Measurements from ENCODE around the gene CACNA1G.

The CACNA1G gene

GRCh38 chr17:50608700-50609379 lies 48.3 kb downstream of the CACNA1G start:
- no peak for DNase-seq (ENCODE audit: extremely low read depth in 1 of 2, low read depth in 1 of 2)

DNA sequence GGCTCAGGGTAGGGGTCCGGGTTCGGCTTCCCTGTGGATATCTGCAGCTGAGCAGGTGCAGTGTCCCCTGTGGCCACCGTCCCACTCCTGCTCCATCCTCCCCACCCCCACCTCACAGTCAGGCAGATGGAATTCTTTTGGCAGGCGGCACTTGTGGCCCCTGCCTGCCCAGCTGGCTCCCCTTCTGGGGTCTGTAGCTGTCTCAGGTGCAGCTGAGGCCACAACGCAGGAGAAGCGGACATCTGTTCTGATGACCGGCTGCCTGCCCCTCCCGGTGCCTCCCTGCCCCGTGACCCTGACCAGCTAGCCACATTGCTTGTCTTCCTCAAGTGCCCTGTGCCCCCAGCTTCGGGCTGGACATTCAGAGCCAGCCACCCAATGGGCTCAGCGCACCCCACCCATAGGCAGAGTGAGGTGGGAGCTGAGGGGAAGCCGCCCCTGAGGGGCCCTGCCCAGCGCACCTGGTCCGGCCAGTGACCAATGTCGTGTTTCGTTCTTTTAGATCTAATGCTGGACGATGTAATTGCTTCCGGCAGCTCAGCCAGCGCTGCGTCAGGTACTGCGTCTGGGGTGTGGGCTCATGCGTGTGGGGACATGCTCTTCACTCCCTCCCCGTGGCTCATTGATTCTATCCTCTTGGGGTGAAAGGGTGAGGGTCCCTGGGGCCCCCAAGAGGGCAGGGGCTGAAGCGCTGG lies 49.0 kb downstream of the CACNA1G start:
- no peak for DNase-seq (ENCODE audit: extremely low read depth in 1 of 2, low read depth in 1 of 2)

DNA sequence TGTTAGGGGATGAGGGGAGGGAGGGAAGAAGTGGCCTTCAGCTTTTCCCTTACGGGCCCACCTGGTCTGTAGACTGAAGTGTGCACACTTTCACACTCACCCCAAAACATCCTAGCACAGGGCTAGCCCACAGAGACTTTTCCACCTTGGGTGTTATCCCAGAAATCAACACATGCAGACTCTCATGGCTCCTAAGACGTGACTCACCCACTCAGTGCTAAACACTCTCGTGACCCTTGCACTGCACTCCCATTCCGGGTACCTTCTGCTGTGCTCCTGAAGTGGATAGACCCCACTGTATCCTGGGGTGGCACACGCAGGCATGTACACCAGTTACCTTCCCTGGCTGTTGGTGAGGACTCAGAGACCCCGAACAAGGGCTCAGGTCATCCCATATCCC lies 51.1 kb downstream of the CACNA1G start:
- DNase-seq (ENCODE audit: extremely low read depth in 1 of 2, low read depth in 1 of 2), result no peak

DNA sequence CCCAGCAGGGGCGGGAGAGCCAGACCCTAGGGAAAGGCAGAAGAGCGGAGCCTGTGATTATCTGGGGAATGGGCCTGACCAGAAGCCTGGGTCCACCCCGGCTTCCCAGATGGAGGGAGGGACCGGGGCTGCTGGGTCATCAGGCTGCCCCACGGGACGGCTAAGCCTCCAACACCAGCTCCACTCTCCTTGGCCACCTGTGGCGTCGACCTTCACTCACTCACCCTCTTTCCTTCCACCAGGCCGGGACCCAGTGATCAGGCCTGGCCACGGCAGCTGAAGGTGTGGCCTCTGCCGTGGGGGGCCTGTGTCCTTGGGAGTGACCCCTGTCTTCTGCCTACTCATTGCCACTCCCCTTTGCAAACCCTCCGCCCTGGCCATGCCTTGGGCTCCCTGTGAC lies 51.8 kb downstream of the CACNA1G start:
- DNase-seq (ENCODE audit: extremely low read depth in 1 of 2, low read depth in 1 of 2), result no peak

DNA sequence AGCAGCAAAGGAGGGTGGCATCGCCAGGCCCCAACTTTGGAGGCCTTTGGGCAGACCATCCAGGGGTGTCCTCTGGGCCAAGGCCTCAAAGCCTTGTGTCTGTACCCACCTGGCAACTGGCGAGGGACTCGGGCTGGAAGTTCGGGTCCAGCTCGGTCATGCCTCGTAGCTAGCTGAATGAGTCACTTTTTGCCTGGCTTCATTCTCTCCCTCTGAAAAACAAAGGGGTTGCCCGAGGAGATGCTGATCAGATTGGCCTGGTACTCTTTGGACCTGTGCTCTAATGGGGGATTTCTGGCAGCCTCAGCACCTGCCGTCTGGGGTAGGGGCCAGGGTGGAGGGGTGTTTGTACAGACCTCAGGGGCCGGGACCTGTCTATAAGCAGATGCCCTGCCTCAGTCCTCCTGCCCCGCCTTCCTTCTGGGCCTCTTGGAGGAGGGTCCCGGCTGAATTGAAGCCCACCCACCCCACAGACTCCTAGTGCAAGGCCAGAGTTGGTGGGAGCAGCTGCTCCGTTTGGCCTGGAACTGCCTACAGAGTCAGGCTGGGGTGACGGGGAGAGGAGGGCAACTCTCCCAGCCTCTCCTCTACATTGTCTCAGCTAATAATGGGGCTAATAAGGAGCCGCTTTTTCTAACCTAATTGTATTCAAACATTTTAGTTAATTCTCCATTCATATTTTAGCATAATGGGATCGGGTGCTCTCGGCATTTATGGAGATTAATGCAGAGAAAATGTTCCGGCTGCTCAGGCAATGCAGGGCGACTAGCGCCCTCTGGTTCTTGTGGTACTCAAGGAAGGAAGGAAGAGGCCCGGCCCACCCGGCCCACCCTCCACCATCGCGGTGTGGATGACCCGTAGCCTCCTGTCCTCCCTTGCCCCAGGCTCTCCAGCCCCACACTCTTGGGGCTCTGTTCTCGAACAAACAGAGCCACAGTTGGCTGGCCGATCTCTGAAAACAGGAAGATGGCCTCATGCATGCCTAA lies 52.8 kb downstream of the CACNA1G start:
- no peak for DNase-seq (ENCODE audit: extremely low read depth in 1 of 2, low read depth in 1 of 2)

DNA sequence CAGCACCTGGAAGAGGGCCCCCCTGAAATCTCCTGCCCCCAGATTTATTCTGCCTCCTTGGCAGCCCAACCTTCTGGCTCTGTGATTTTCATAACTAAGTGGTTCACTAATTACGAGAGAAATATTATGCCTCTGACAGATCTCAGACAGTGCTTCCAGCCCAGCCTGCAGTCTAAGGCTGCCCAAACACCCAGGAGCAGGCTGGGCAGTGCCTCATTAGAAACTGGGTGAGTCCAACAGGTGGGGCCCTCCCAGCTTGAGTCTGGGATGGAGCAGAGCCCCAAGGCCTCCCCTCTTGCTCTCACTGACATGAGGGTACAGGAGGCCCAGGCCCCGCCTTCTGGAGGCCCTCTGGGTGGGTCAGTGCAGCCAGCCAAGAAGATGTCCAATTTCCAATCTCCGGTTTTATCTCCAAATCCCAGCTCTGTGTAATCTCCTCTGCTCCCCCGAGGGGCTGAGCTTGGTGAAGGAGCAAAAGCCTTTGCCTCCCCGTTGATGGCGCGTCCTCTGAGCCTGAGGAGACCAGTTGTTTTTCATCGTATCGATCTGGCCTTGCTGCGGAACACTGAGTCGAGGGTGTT lies 54.0 kb downstream of the CACNA1G start:
- DNase-seq (ENCODE audit: extremely low read depth in 1 of 2, low read depth in 1 of 2), result no peak

GRCh38 chr17:50615828-50616227 lies 55.3 kb downstream of the CACNA1G start:
- no peak for DNase-seq (ENCODE audit: extremely low read depth in 1 of 2, low read depth in 1 of 2)

DNA sequence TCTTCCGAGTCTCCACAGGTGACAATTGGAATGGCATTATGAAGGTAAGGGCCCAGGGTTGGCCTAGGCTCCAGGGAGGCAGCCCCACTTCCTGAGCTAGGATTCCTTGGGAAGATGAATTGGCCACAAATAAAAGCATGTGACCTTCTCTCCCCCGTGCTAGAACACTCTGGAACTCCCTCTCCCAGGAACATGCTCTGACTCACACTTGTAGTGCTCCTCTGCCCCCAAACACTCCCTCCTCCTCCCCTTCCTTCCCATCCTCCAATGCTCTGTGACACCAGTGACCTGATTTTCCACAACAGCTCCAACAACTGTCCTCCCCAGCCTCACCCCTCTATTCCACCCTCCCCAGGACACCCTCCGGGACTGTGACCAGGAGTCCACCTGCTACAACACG lies 57.8 kb downstream of the CACNA1G start:
- no peak for DNase-seq (ENCODE audit: extremely low read depth in 1 of 2, low read depth in 1 of 2)

DNA sequence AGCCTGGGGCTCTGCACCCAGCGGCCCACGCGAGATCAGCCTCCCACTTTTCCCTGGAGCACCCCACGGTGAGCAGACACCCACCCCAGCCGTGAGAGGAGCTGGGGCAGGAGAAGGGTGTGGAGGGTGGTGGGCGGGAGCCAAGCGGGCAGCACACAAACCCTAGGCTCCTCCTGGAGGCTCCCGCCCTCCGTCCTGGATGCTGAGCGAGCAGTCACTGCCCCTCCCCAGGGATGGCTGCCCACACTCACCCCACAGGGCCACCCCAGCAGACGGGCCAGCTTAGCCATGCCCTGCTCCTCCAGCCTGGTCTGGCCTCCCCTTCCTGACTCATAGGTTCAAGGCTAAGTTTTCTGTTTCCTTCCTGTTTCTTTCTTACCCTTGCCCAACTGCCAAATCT lies 58.4 kb downstream of the CACNA1G start:
- no peak for DNase-seq (ENCODE audit: extremely low read depth in 1 of 2, low read depth in 1 of 2)

GRCh38 chr17:50619489-50619888 lies 59.0 kb downstream of the CACNA1G start:
- DNase-seq (ENCODE audit: extremely low read depth in 1 of 2, low read depth in 1 of 2), result no peak

DNA sequence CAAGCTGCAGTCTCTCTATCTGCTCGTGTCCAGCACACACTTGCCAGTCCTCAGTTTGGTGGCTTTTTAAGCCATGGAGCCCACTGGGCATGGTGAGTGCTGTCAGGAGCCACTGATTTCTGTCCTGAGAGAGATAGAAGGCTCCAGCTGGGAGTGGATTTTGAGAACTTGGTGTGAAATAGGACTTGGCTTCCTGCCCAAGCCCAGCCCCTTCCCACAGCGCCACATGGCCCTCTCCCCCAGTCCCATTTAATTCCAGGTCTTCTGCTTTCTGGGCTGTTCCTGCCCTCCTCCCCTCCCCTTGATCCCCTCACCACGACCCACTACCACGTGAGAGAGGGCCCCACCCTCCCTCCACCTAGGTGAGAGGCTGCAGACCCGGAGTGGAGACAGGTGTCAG lies 59.7 kb downstream of the CACNA1G start:
- no peak for DNase-seq (ENCODE audit: extremely low read depth in 1 of 2, low read depth in 1 of 2)

DNA sequence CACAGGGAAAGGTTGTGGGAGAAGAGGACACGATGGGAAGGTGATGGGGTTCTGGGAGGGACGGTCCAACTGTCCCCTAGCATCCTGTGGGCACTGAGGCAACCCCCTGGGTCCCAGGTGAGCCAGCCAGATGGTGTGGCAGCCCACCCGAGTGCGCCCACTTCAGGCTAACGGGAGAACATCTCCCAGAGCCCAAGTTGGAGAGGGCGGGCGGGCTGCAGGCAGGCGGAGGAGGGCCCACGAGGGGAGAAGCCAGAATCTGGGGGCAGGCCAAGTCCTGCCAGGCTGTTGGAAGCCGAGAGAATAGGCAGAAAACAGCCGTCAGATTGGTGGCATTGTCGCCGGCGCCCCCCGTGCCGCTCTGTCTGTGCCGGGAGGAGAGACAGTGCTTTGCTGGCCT lies 60.3 kb downstream of the CACNA1G start:
- DNase-seq (ENCODE audit: extremely low read depth in 1 of 2, low read depth in 1 of 2), result no peak

DNA sequence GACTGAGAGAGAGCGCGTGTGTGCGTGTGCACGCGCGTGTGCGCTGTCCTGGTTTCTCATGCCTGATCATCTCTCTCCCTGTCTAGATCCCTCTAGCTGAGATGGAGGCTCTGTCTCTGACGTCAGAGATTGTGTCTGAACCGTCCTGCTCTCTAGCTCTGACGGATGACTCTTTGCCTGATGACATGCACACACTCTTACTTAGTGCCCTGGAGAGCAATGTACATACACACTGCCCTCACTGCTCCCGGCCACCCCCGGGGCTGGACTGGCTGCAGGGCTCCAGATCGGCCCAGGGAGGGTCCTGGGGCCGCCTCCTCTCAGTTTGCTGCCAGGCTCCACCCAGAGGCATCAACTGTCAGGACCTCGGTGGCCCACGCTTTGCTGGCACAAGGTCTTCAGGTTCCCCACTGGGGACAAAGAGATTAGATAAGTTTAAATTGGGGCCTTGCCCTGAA lies 61.1 kb downstream of the CACNA1G start:
- DNase-seq (ENCODE audit: extremely low read depth in 1 of 2, low read depth in 1 of 2), result no peak

- no peak for DNase-seq (ENCODE audit: extremely low read depth in 1 of 2, low read depth in 1 of 2)
Observed at GRCh38 chr17:50624321-50624934, 63.9 kb downstream of the CACNA1G start.

GRCh38 chr17:50625032-50625871 lies 64.7 kb downstream of the CACNA1G start:
- no peak for DNase-seq (ENCODE audit: extremely low read depth in 1 of 2, low read depth in 1 of 2)

DNA sequence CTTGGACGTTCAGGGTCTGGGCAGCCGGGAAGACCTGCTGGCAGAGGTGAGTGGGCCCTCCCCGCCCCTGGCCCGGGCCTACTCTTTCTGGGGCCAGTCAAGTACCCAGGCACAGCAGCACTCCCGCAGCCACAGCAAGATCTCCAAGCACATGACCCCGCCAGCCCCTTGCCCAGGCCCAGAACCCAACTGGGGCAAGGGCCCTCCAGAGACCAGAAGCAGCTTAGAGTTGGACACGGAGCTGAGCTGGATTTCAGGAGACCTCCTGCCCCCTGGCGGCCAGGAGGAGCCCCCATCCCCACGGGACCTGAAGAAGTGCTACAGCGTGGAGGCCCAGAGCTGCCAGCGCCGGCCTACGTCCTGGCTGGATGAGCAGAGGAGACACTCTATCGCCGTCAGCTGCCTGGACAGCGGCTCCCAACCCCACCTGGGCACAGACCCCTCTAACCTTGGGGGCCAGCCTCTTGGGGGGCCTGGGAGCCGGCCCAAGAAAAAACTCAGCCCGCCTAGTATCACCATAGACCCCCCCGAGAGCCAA lies 65.6 kb downstream of the CACNA1G start:
- peak; percentile 27 to 47 for DNase-seq (ENCODE audit: extremely low read depth in 1 of 2, low read depth in 1 of 2)

GRCh38 chr17:50627036-50627781 lies 66.7 kb downstream of the CACNA1G start:
- no peak for DNase-seq (ENCODE audit: extremely low read depth in 1 of 2, low read depth in 1 of 2)

GRCh38 chr17:50627782-50628601 lies 67.5 kb downstream of the CACNA1G start:
- DNase-seq (ENCODE audit: extremely low read depth in 1 of 2, low read depth in 1 of 2), result no peak

All from activated CD8-positive, alpha-beta memory T cell treated with anti-CD3 and anti-CD28 coated beads for 1 hour (primary cell).